Karpas-422 (cell line): ENCODE data around the gene PLAAT5. TPM values are rescaled to one million over a fixed set of nuclear protein-coding genes. Genes with fewer than 3 reads are reported as not detected.

Source experiments
- DNase-seq: peaks from one replicate; pipeline ENCODE4 v3.0.0-alpha.2; 2015
- H2AFZ ChIP-seq: fragments of 200-600 bp; sonication (generic); 2 replicates; pipeline ENCODE4 v1.6.1; 2014; ENCODE audit warnings: antibody characterized with exemption, low read length, mixed read lengths
- H3K27ac ChIP-seq: fragments of 200-600 bp; sonication (generic); 2 replicates; pipeline ENCODE4 v1.5.1; 2014; ENCODE audit warnings: mild to moderate bottlenecking, low read length, moderate library complexity
- H3K27me3 ChIP-seq: fragments of 200-600 bp; sonication (generic); 2 replicates; pipeline ENCODE4 v1.6.1; 2014; ENCODE audit warnings: low read length, mixed read lengths
- H3K36me3 ChIP-seq: fragments of 200-600 bp; sonication (generic); 2 replicates; pipeline ENCODE4 v1.6.1; 2014; ENCODE audit warnings: low read length, mixed read lengths; ENCODE audit not compliant: insufficient read depth
- H3K4me1 ChIP-seq: fragments of 200-600 bp; sonication (generic); 2 replicates; pipeline ENCODE4 v1.6.1; 2014; ENCODE audit warnings: mild to moderate bottlenecking, low read length, mixed read lengths
- H3K4me2 ChIP-seq: fragments of 200-600 bp; sonication (generic); 2 replicates; pipeline ENCODE4 v1.6.1; 2014; ENCODE audit warnings: low read length, low read depth, mild to moderate bottlenecking; ENCODE audit not compliant: poor library complexity, severe bottlenecking
- H3K4me3 ChIP-seq: fragments of 200-600 bp; sonication (generic); 2 replicates; pipeline ENCODE4 v1.5.1; 2014; ENCODE audit warnings: mild to moderate bottlenecking, antibody characterized with exemption, low read length, mixed read lengths
- H3K79me2 ChIP-seq: fragments of 200-600 bp; sonication (generic); 2 replicates; pipeline ENCODE4 v1.6.1; 2014; ENCODE audit warnings: mild to moderate bottlenecking, low read length, mixed read lengths
- H3K9ac ChIP-seq: fragments of 200-600 bp; sonication (generic); 2 replicates; pipeline ENCODE4 v1.6.0; 2014; ENCODE audit warnings: low read length
- H3K9me2 ChIP-seq: fragments of 200-600 bp; sonication (generic), shearing (Covaris generic); replicated peaks from 2 replicates; pipeline ENCODE4 v1.6.0; 2014; ENCODE audit warnings: mild to moderate bottlenecking, low read length, moderate library complexity; ENCODE audit not compliant: insufficient read depth
- H3K9me3 ChIP-seq: fragments of 300-700, 200-600 bp; sonication (generic); 2 replicates; pipeline ENCODE4 v1.6.1; 2014; ENCODE audit warnings: low read length, mixed read lengths
- H4K20me1 ChIP-seq: fragments of 200-600 bp; sonication (generic); 2 replicates; pipeline ENCODE4 v1.6.1; 2014; ENCODE audit warnings: mild to moderate bottlenecking, antibody characterized with exemption, low read length, low read depth; ENCODE audit not compliant: insufficient read depth
- total RNA-seq: library from RNA; depleted of rRNA; stranded (reverse); fragments of >200 nt; shearing (Covaris generic); gene quantifications from 2 replicates; pipeline ENCODE4 v1.2.3, GENCODE V29; 2014; ENCODE audit warnings: low replicate concordance; rRNA removed

Gene PLAAT5
- total RNA-seq, 1 experiment from 2014 or later = not detected

DNA sequence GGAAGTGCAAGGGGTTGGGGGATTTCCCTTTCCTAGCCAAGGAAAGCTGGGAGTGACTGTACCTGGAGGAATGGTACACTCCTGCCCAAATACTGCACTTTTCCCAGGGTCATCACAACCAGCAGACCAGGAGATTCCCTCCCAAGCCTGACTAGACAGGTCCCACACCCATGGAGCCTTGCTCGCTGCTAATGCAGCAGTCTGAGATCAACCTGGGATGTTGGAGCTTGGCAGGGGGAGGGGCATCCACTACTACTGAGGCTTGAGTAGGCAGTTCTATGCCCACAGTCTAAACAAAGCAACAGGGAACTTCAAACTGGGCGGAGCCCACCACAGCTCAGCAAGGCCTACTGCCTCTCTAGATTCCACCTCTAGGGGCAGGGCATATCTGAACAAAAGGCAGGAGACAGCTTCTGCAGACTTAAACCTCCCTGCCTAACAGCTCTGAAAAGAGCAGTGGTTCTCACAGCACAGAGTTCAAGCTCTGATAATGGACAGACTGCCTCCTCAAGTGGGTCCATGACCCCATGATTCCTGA is 62.9 kb downstream of the PLAAT5 start:
- Histone ChIP-seq H3K79me2 (no peaks in the 10 kb centered on the region), H3K36me3 (no peaks in the 10 kb centered on the region), H3K4me2 (no peak overlapping the region), H3K9me2 (no peaks in the 10 kb centered on the region), H3K9me3 (no peaks in the 10 kb centered on the region), H3K27ac (no peak overlapping the region), H4K20me1 (no peaks in the 10 kb centered on the region), H3K4me1 (no peaks in the 10 kb centered on the region), H2AFZ (no peak overlapping the region), H3K4me3 (no peak overlapping the region), H3K27me3 (no peaks in the 10 kb centered on the region), H3K9ac (no peak overlapping the region)
- DNase-seq = no peak

GRCh38 chr11:63417174-63417852 is 73.7 kb downstream of the PLAAT5 start:
- no peak for DNase-seq

More at GRCh38 chr11:63417174-63417852, 73.7 kb downstream of the PLAAT5 start:
- H2AFZ ChIP-seq = no peak overlapping the region
- H3K79me2 ChIP-seq = no peaks in the 10 kb centered on the region
- no peak overlapping the region for H3K27ac ChIP-seq
- no peaks in the 10 kb centered on the region for H3K9me3 ChIP-seq
- no peaks in the 10 kb centered on the region for H3K4me1 ChIP-seq
- H3K9me2 ChIP-seq = no peaks in the 10 kb centered on the region
- no peak overlapping the region for H3K4me3 ChIP-seq
- no peaks in the 10 kb centered on the region for H4K20me1 ChIP-seq
- H3K36me3 ChIP-seq = no peaks in the 10 kb centered on the region
- no peak overlapping the region for H3K4me2 ChIP-seq
- H3K9ac ChIP-seq = no peak overlapping the region
- no peaks in the 10 kb centered on the region for H3K27me3 ChIP-seq

Other genes with a start within 250 kb of the PLAAT5 start
- not detected in 2 replicates for gene SLC22A25, start 247.6 kb downstream of the PLAAT5 start, total RNA-seq
- not detected in 2 replicates for gene SLC22A9, start 121.4 kb downstream of the PLAAT5 start, total RNA-seq
- not detected in 2 replicates for gene LGALS12, start 14.9 kb upstream of the PLAAT5 start, total RNA-seq
- not detected in 2 replicates for gene PLAAT4, start 45.6 kb upstream of the PLAAT5 start, total RNA-seq
- not detected in 2 replicates for gene PLAAT2, start 72.2 kb upstream of the PLAAT5 start, total RNA-seq
- gene PLAAT3, start 123.3 kb upstream of the PLAAT5 start, total RNA-seq = 0.48 TPM in 1 of 2 replicates, not detected in the other
- 29.5 and 35.9 TPM in 2 replicates for gene ATL3, start 180.2 kb upstream of the PLAAT5 start, total RNA-seq
- 89.1 and 118 TPM in 2 replicates for gene RTN3, start 190.3 kb upstream of the PLAAT5 start, total RNA-seq